ENCODE data around the gene ANK3. TPM values are rescaled to one million over a fixed set of nuclear protein-coding genes. Genes with fewer than 3 reads are reported as not detected.

ANK3 gene
- polyA plus RNA-seq, 1 donor (not counting 4 experiments of a cell fraction or from before 2014, with no cell fraction given), result 8.3 TPM

DNA sequence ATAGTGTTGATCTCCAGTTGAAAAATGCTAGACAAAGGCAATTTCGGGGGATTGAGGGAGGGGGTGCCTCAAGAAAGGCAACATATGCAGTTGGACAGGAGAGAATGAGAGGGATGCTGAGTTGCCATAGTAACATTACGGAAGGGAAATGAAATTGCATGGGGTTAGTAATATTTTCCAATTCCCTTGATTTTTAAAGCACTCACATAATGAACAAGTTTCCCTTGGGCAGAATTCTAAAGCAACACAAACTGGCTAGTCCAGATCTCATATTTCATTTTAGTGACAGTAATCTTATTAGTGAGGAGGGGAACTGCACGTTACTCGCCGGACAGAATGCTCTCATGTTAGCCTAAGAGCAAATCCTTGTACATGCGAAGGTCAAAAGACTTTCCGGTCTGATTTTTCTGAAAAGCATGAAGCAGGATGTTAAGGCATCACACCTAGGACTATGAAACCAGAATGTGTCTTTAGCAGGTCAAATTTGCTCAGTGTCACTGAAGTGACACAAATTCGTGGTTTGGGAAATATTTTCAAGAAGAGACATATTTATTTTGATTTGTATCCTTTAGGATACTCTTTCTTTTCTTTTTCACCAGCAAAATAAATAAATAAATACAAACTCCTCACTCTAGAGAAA, 165.5 kb downstream of the ANK3 start:
- Histone ChIP-seq H3K27me3 (ENCODE audit: control insufficient read depth, extremely low read depth, insufficient read depth, low read length) (no peaks in the 10 kb centered on the region), H3K4me2 (ENCODE audit: control insufficient read depth, extremely low read depth, insufficient read depth, low read depth, low read length) (no peak overlapping the region), H3K4me3 (ENCODE audit: control insufficient read depth in 2 of 3, extremely low read depth in 1 of 3, insufficient read depth in 2 of 3, low read depth in 1 of 3, low read length in 3 of 3) (no peak overlapping the region), H3K9ac (ENCODE audit: control insufficient read depth, extremely low read depth, insufficient read depth, low read length) (no peak overlapping the region), H3K4me1 (ENCODE audit: control insufficient read depth, extremely low read depth, insufficient read depth, low read length) (no peaks in the 10 kb centered on the region), H2AFZ (ENCODE audit: control insufficient read depth, low read length) (no peak overlapping the region), H3K9me1 (ENCODE audit: control insufficient read depth, extremely low read depth, insufficient read depth, low read length) (no peaks in the 10 kb centered on the region), H3K27ac (ENCODE audit: control insufficient read depth, insufficient read depth, low read length) (no peak overlapping the region), H4K20me1 (ENCODE audit: control insufficient read depth, extremely low read depth, insufficient read depth, low read length) (no peaks in the 10 kb centered on the region), H3K79me2 (ENCODE audit: control insufficient read depth, insufficient read depth, low read length) (no peaks in the 10 kb centered on the region), H3K9me3 (ENCODE audit: control insufficient read depth, low read depth, low read length) (no peaks in the 10 kb centered on the region), H3K36me3 (ENCODE audit: control insufficient read depth in 2 of 2, extremely low read depth in 1 of 2, insufficient read depth in 2 of 2, low read length in 2 of 2) (no peaks in the 10 kb centered on the region)
- FAIRE-seq (no peak), DNase-seq (ENCODE audit: low read depth, low spot score) (no peak)
- dilution Hi-C loops (cut with MboI; ENCODE audit: extremely low pct_ligation_motif_present, low sequenced_read_pairs), result loop anchor here (25.0 kb wide), 1 partner anchor 112 kb away; no protein-coding TSS in a partner anchor
- TF ChIP-seq, protein P1, sequence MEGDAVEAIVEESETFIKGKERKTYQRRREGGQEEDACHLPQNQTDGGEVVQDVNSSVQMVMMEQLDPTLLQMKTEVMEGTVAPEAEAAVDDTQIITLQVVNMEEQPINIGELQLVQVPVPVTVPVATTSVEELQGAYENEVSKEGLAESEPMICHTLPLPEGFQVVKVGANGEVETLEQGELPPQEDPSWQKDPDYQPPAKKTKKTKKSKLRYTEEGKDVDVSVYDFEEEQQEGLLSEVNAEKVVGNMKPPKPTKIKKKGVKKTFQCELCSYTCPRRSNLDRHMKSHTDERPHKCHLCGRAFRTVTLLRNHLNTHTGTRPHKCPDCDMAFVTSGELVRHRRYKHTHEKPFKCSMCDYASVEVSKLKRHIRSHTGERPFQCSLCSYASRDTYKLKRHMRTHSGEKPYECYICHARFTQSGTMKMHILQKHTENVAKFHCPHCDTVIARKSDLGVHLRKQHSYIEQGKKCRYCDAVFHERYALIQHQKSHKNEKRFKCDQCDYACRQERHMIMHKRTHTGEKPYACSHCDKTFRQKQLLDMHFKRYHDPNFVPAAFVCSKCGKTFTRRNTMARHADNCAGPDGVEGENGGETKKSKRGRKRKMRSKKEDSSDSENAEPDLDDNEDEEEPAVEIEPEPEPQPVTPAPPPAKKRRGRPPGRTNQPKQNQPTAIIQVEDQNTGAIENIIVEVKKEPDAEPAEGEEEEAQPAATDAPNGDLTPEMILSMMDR (optimal IDR thresholded peaks at IDR 0.05 in 1 of 3, IDR thresholded peaks at IDR 0.05 in 1 of 3, conservative IDR thresholded peaks at IDR 0.05 in 1 of 3; ENCODE audit: extremely low read depth in 1 of 3, insufficient read depth in 2 of 3, low read length in 3 of 3), result no peak
- no peak for TF ChIP-seq EZH2 (IDR thresholded peaks at IDR 0.05; ENCODE audit: low read length)

GRCh38 chr10:60222047-60222446, 167.6 kb downstream of the ANK3 start:
- dilution Hi-C loops (cut with MboI; ENCODE audit: extremely low pct_ligation_motif_present, low sequenced_read_pairs), result loop anchor here (25.0 kb wide), 1 partner anchor 110 kb away; no protein-coding TSS in a partner anchor

More at GRCh38 chr10:60222047-60222446, 167.6 kb downstream of the ANK3 start:
- no peaks in the 10 kb centered on the region for H3K4me1 ChIP-seq (ENCODE audit: control insufficient read depth, extremely low read depth, insufficient read depth, low read length)
- no peak overlapping the region for H3K4me2 ChIP-seq (ENCODE audit: control insufficient read depth, extremely low read depth, insufficient read depth, low read depth, low read length)
- H3K27ac ChIP-seq (ENCODE audit: control insufficient read depth, insufficient read depth, low read length), result no peak overlapping the region
- no peaks in the 10 kb centered on the region for H3K9me3 ChIP-seq (ENCODE audit: control insufficient read depth, low read depth, low read length)
- no peaks in the 10 kb centered on the region for H3K36me3 ChIP-seq (ENCODE audit: control insufficient read depth in 2 of 2, extremely low read depth in 1 of 2, insufficient read depth in 2 of 2, low read length in 2 of 2)
- no peaks in the 10 kb centered on the region for H3K9me1 ChIP-seq (ENCODE audit: control insufficient read depth, extremely low read depth, insufficient read depth, low read length)
- H3K27me3 ChIP-seq (ENCODE audit: control insufficient read depth, extremely low read depth, insufficient read depth, low read length), result no peaks in the 10 kb centered on the region
- H4K20me1 ChIP-seq (ENCODE audit: control insufficient read depth, extremely low read depth, insufficient read depth, low read length), result no peaks in the 10 kb centered on the region
- H2AFZ ChIP-seq (ENCODE audit: control insufficient read depth, low read length), result no peak overlapping the region
- DNase-seq (ENCODE audit: low read depth, low spot score), result no peak
- H3K9ac ChIP-seq (ENCODE audit: control insufficient read depth, extremely low read depth, insufficient read depth, low read length), result no peak overlapping the region
- FAIRE-seq, result no peak
- TF ChIP-seq, protein P1 (optimal IDR thresholded peaks at IDR 0.05 in 1 of 3, IDR thresholded peaks at IDR 0.05 in 1 of 3, conservative IDR thresholded peaks at IDR 0.05 in 1 of 3; ENCODE audit: extremely low read depth in 1 of 3, insufficient read depth in 2 of 3, low read length in 3 of 3), result no peak
- TF ChIP-seq EZH2 (IDR thresholded peaks at IDR 0.05; ENCODE audit: low read length), result no peak
- no peaks in the 10 kb centered on the region for H3K79me2 ChIP-seq (ENCODE audit: control insufficient read depth, insufficient read depth, low read length)
- H3K4me3 ChIP-seq (ENCODE audit: control insufficient read depth in 2 of 3, extremely low read depth in 1 of 3, insufficient read depth in 2 of 3, low read depth in 1 of 3, low read length in 3 of 3), result no peak overlapping the region

All from keratinocyte (primary cell).